NCI-H2227 (cell line): Measurements from ENCODE around the gene FHIT.
A peak's percentile ranks its signal among the peaks of the same experiment; 100 is the strongest.

Experiments used
- DNase-seq: peaks from one replicate; lab custom pipeline; 2025; ENCODE audit not compliant: unreplicated experiment; lab: John Stamatoyannopoulos, UW

The FHIT gene

GRCh38 chr3:61172684-61173083, 78.6 kb downstream of the FHIT start:
- DNase-seq, result no peak

DNA sequence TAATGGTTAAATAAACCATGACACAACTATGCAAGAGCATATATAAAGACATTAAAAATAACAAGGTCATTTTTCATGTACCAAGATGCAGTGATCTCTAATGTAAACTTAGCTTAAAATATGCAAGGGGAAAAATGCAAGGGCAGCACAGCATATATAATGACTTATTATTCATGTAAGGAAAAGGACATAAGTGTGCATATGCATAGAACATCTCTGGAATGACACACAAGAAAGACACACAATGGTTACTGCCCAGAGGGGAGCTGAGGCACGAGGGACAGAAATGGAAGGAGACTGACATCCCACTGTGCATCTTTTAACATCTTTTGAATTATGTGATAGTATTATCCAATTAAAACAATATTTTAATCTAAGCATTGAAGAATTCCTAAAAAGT, 79.0 kb downstream of the FHIT start:
- DNase-seq, result no peak

DNA sequence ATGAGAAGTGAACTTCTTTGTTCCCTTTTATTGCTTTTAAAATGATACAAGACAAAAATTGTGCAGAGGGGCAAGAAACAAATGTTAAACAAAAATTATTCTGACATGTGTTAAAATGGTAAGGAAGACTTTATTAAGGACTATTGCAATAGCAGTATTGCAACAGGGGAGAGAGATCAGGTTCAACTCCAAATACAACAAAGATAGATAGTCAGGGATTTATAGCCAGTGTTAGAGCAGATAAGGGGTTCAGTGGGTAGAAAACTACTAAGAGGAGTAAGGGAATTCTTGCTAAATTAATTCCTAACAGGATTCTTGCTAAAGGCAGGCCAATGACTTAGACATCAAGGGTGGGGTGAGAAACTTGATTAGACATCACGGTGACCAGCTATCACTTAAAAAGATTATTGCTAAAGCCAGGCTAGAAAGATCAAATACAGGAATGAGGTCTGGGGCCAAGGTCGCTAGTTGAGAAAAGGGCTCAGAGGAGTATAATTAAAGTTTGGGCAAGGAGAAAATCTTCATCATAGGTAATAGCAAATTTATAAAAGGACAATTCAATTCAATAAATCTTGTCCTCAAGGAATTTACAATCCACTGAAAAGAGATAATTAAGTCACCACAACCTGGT, 81.5 kb downstream of the FHIT start:
- DNase-seq, result no peak

DNA sequence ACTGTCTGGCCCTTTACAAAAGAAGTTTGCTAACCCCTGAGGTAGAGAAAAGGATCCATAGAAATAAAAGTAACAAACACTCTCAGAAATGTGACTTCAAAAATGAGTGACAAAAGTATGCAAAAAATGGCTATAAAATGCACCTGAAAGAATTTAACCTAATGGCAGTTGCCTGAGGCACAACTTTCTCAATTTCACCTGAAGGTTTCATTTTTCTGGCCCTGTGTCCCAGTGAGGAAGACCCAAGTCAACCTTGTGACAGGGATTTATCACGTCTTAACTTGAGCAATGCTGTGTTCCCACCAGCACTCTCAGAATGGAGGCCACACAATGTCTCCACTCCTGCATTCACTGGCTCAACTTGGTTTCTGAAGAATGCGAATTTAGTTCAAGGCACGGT, 83.0 kb downstream of the FHIT start:
- DNase-seq, result no peak

GRCh38 chr3:61162965-61163364, 88.3 kb downstream of the FHIT start:
- no peak for DNase-seq

DNA sequence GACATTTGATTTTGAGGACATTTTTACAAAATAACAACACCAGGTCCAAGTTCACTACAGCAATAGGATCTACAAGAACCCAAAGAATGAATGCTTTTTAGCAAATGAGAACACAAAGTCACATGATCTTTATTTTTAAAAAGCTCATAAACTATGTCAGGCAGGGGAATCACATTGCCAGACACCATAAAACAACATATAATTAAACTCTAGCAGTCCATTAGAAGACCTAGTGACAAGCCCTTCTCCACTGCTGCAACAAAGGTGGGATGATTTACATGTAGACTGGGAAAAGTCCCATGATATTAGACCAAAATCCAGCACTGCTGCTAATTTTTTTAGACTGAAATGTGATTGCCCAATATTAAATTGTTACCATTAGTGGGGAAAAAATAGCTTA, 92.6 kb downstream of the FHIT start:
- DNase-seq, result no peak

- no peak for DNase-seq
These were observed 93.0 kb downstream of the FHIT start for GRCh38 chr3:61158216-61158615.

- DNase-seq, result no peak
These were observed 93.8 kb downstream of the FHIT start for GRCh38 chr3:61157414-61157813.

DNA sequence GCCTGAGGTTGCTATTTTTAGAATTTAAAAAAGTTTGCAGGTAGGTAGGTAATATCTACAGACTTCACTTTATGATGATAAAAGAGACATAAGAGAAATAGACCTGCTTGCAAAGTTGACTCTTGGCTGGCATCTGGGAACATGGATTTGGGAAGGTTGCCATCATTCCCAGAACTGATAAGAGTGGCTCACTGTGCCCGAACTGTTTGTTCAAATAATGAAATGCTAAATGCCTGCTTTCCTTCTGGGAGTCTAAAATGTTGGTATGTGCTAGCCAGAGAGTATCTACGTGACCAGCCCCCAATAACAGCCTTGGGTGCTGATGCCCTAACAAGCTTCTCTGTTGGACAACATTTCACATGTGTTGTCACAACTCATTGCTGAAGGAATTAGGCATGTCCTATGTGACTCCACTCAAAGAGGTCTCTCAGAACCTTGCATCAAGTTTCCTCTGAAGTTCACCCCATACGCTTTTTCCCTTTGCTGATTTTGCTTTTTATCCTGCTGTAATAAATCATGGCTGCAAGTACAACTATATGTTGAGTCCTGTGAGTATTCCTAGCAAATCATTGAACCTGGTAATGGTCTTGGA, 95.5 kb downstream of the FHIT start:
- no peak for DNase-seq

DNA sequence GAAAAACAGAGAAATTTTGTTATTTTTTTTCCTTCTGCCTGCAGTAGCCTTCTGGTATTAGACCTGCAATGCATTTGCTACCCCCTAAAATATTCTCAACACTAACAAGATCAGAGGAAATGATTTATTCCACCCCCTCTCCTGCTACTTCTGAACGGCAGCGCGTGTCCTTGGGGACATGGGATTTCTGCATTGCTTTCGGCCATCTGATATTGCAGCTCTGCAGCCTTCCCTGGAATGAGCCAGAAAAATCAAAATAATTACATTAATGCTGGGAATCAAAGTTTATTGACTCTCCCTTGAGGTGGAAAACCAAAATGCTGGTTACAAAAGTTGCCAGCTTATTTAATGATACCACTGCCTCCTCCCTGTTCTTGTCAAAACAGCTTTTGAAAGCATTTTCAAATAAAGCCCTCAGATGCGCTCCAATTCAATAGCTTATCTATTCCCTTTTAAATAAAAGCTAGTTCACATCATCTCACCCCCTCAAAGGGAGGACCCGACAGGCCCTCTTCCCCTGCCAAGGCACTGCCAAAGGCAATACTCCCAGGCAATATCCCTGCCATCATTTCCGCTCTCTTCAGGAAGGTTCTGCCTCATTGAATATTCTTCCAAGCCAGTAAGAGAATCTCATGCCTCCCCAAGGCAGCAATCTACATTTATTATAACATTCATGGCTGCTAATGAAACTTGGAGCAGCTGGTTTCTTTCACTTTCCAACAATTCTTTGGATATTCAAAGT, 96.6 kb downstream of the FHIT start:
- DNase-seq, result no peak

DNA sequence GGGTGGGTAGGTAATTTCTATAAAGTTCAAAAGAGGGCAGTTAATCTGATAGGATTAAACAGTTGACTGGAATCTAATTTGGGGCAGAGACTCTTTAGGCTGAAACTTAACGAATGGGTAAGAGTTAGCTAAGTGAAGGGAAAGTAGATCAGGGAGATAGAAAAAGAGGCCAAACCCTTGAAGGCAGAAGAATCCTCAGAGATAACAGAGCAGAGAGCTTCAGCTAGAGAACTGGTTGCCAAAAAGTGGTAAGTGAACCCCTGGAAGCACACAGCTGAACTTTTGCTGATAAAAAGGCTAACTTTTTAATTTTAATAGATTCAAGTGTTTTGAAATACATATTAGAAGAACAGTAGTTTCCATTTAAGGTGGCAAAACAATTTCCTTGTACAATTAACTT, 99.2 kb downstream of the FHIT start:
- DNase-seq, result no peak

- no peak for DNase-seq
These were observed 102.0 kb downstream of the FHIT start for GRCh38 chr3:61149236-61149635.

- DNase-seq, result peak; percentile 27
These were observed 105.0 kb downstream of the FHIT start for GRCh38 chr3:61146010-61146890.

DNA sequence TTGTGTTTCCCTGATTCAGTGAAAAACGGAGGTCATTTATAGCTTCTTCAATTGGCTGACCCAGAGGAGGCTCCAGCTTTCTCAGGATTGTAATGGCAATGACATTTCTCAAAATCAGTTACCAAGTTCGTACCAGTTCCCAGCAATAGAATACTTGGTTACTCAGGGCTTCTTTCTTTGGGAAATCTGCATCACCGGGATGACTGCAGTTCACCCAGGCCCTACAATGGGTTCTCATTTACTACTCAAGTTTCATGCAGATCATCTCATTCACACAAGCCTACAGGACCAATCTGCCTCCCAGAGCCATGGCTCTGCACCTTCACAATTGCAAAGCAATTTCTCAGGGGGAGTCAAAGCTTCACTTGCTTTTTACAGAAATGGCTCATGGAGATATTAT, 109.6 kb downstream of the FHIT start:
- DNase-seq, result no peak

- no peak for DNase-seq
These were observed 110.0 kb downstream of the FHIT start for GRCh38 chr3:61141227-61141626.

DNA sequence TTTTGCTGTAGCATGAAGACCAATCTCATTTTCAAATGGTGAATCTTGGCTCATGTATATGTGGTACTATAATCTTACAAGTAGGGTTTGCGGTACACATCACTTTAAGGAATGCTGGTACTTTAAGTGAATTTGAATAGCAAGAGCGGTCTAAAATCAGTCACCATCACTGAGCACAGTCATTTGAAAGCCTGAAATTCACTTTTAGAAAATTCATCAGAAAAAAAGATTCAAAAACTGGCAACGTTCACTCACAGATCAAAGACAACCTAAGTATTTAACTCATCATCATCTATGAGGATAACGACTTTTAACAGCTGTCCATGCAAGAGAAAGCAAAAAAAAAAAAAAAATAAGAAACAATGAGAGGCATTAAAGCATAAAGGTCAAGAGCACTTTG, 111.6 kb downstream of the FHIT start:
- no peak for DNase-seq

- no peak for DNase-seq
These were observed 112.9 kb downstream of the FHIT start for GRCh38 chr3:61138401-61138800.

GRCh38 chr3:61136191-61136590, 115.1 kb downstream of the FHIT start:
- no peak for DNase-seq

DNA sequence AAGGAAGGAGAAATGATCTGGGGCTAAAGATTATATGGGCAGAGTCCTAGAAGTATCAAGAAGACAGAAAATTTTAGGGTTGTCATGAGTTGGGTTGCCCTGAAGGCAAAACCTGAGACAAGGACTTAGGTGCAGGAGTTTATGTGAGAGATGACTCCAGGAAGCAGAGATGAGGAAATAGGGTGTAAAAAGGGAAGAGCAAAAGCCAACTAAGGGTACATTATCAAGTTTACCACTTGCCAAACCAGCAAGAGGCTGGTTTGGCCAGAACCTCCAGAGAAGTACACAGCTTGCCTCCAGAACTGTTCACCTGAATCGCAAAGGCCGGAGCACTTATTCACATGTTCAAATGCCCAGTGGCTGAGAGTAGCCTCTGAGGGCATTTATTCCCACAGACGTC, 116.7 kb downstream of the FHIT start:
- no peak for DNase-seq

- DNase-seq, result no peak
These were observed 119.2 kb downstream of the FHIT start for GRCh38 chr3:61132062-61132461.

DNA sequence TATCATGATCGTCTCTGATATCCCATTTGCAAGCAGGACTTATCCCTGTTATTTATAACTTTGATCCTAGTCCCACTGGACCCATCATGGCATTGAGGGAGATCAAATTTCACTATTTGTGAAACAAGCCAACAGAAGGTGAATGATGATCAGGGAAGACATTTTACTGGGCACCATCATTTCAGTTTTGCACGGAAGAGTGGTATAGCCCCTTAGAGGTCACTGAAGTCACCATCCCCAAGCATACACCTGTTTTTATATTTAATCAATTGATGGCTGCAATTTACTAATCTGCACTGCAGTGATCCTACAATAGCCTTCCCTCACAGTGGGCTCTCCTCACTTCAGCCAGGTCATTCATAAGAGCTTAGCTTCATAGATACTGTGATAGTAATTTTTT, 132.4 kb downstream of the FHIT start:
- DNase-seq, result no peak
